IMR-90 (cell line): ENCODE data around the gene YIPF7. TPM values are rescaled to one million over a fixed set of nuclear protein-coding genes. Genes with fewer than 3 reads are reported as not detected.

Experiments used
- ATAC-seq: fragments of 200-7000 bp; cut with Tn5 transposase; 2 replicates; pipeline ENCODE4 v1.9.1; 2020; ENCODE audit warnings: low read depth, mild to moderate bottlenecking, moderate library complexity
- BruUV-seq: library from RNA; stranded (reverse); fragments of 400-500 nt; replicated peaks from 2 replicates; lab custom pipeline; 2021; lab: Mats Ljungman, UMichigan
- CTCF ChIA-PET: fragments of 300-600 bp; formaldehyde crosslinking; extraction: SDS; loops from one replicate; lab custom pipeline; 2021; ENCODE audit warnings: antibody characterized with exemption; lab: Yijun Ruan, JAX
- POLR2A ChIA-PET: fragments of 300-600 bp; sonication (Branson Sonifier 250); formaldehyde crosslinking; loops from one replicate; lab custom pipeline; 2022; ENCODE audit warnings: antibody characterized with exemption; ENCODE audit not compliant: unreplicated experiment; lab: Charles Lee
- DNase-seq: peaks from one replicate; pipeline ENCODE4 v3.0.0; 2013
- H2AFZ ChIP-seq: replicated peaks from 2 replicates; pipeline ENCODE3; 2013; ENCODE audit warnings: low read length, mild to moderate bottlenecking; ENCODE audit not compliant: poor library complexity
- H2AK5ac ChIP-seq: 2 replicates; pipeline ENCODE4 v1.6.1; 2013; ENCODE audit warnings: low read depth, low read length, inconsistent platforms
- H2AK9ac ChIP-seq: replicated peaks from 2 replicates; pipeline ENCODE3; 2013; ENCODE audit warnings: mild to moderate bottlenecking, low read depth, low read length, moderate library complexity; ENCODE audit not compliant: poor library complexity
- H2BK120ac ChIP-seq: 2 replicates; pipeline ENCODE4 v1.6.1; 2013; ENCODE audit warnings: low read depth, low read length, inconsistent platforms
- H2BK15ac ChIP-seq: 3 replicates; pipeline ENCODE4 v1.6.1; 2013; ENCODE audit warnings: low read depth, low read length, inconsistent platforms
- H2BK20ac ChIP-seq: 2 replicates; pipeline ENCODE4 v1.6.1; 2013; ENCODE audit warnings: low read depth, mild to moderate bottlenecking, inconsistent platforms, low read length, moderate library complexity
- H2BK5ac ChIP-seq: 2 replicates; pipeline ENCODE4 v1.6.1; 2013; ENCODE audit warnings: mild to moderate bottlenecking, low read depth, low read length, inconsistent platforms; ENCODE audit not compliant: poor library complexity, severe bottlenecking
- H3K14ac ChIP-seq: replicated peaks from 2 replicates; pipeline ENCODE4 v1.6.1; 2013; ENCODE audit warnings: low read depth, low read length, inconsistent platforms
- H3K18ac ChIP-seq: 2 replicates; pipeline ENCODE4 v1.6.1; 2013; ENCODE audit warnings: low read depth, low read length, control low read depth
- H3K23ac ChIP-seq: 2 replicates; pipeline ENCODE4 v1.6.1; 2013; ENCODE audit warnings: low read depth, low read length, inconsistent platforms
- H3K27ac ChIP-seq: 2 replicates; pipeline ENCODE4 v1.5.1; 2013; ENCODE audit warnings: mild to moderate bottlenecking, control low read depth, low read length; ENCODE audit not compliant: insufficient read depth
- H3K27me3 ChIP-seq: 2 replicates; pipeline ENCODE4 v1.6.1; 2013; ENCODE audit warnings: low read length; ENCODE audit not compliant: control insufficient read depth, insufficient read depth
- H3K36me3 ChIP-seq: 2 replicates; pipeline ENCODE4 v1.6.1; 2013; ENCODE audit warnings: low read length, mixed read lengths; ENCODE audit not compliant: control insufficient read depth, insufficient read depth
- H3K4ac ChIP-seq: 2 replicates; pipeline ENCODE4 v1.6.1; 2013; ENCODE audit warnings: low read depth, low read length, inconsistent platforms
- H3K4me1 ChIP-seq: 2 replicates; pipeline ENCODE4 v1.6.1; 2013; ENCODE audit warnings: low read length, mixed read lengths; ENCODE audit not compliant: control insufficient read depth, insufficient read depth
- H3K4me2 ChIP-seq: 2 replicates; pipeline ENCODE4 v1.6.1; 2013; ENCODE audit warnings: low read depth, mild to moderate bottlenecking, control low read depth, low read length, moderate library complexity
- H3K4me3 ChIP-seq: 2 replicates; pipeline ENCODE4 v1.5.1; 2013; ENCODE audit warnings: low read depth, mild to moderate bottlenecking, control low read depth, low read length, moderate library complexity; ENCODE audit not compliant: insufficient read depth
- H3K56ac ChIP-seq: 2 replicates; pipeline ENCODE4 v1.6.1; 2013; ENCODE audit warnings: low read length, inconsistent platforms; ENCODE audit not compliant: insufficient read depth; ENCODE audit errors: extremely low read depth
- H3K79me1 ChIP-seq, 2 experiments: 2 replicates each; pipeline ENCODE4 v1.6.1; 2013; ENCODE audit warnings: low read length in 2 of 2, inconsistent platforms in 1 of 2, low read depth in 1 of 2
- H3K9ac ChIP-seq: 2 replicates; pipeline ENCODE4 v1.6.1; 2013; ENCODE audit warnings: low read depth, low read length, control low read depth
- H3K9me1 ChIP-seq: 2 replicates; pipeline ENCODE4 v1.6.1; 2013; ENCODE audit warnings: low read length, inconsistent platforms; ENCODE audit not compliant: insufficient read depth
- H3K9me3 ChIP-seq: 2 replicates; pipeline ENCODE4 v1.6.1; 2013; ENCODE audit warnings: low read length; ENCODE audit not compliant: control insufficient read depth, insufficient read depth
- H4K20me1 ChIP-seq: 2 replicates; pipeline ENCODE4 v1.6.1; 2013; ENCODE audit warnings: low read length, inconsistent platforms; ENCODE audit not compliant: insufficient read depth
- H4K5ac ChIP-seq: 2 replicates; pipeline ENCODE4 v1.6.1; 2013; ENCODE audit warnings: mild to moderate bottlenecking, low read depth, low read length, control low read depth
- H4K8ac ChIP-seq, 2 experiments: 2 replicates each; pipeline ENCODE4 v1.6.1; 2013; ENCODE audit warnings: low read depth in 2 of 2, low read length in 2 of 2, control low read depth in 1 of 2, inconsistent platforms in 1 of 2
- H4K91ac ChIP-seq: 2 replicates; pipeline ENCODE4 v1.6.1; 2013; ENCODE audit warnings: low read depth, low read length, inconsistent platforms; ENCODE audit not compliant: insufficient read depth
- CEBPB ChIP-seq: IDR thresholded peaks from 2 replicates; pipeline ENCODE4 v1.6.1; 2012; ENCODE audit warnings: low read depth, low read length, improper control_type of control experiment
- MAFK ChIP-seq: IDR thresholded peaks from 2 replicates; pipeline ENCODE4 v1.6.1; 2012; ENCODE audit warnings: low read depth, low read length, improper control_type of control experiment
- NFE2L2 ChIP-seq: fragments of 150-350 bp; IDR thresholded peaks from 2 replicates; pipeline ENCODE4 v1.6.1; 2016; ENCODE audit warnings: low read depth, mild to moderate bottlenecking, low read length
- WGBS, 2 experiments: methylation state at CpG; one replicate each; pipeline versions ENCODE4 v1.1.5 to v1.1.7; 2013; ENCODE audit warnings: missing lambda C conversion rate in 2 of 2; ENCODE audit not compliant: insufficient read length in 1 of 2; ENCODE audit errors: extremely low coverage in 2 of 2; 5-methylcytosine and 5-hydroxymethylcytosine counted together
- dilution Hi-C: fragments of 300-500 bp; cut with HindIII; formaldehyde crosslinking; loops from one replicate; pipeline ENCODE4 v1.14.3; 2018; ENCODE audit warnings: low sequenced_read_pairs; ENCODE audit not compliant: unreplicated experiment
- in situ Hi-C: fragments of 300-500 bp; cut with MboI; formaldehyde crosslinking; loops from 3 replicates; pipeline ENCODE4 v1.14.3; 2019; ENCODE audit warnings: low sequenced_read_pairs, inconsistent platforms, mixed read lengths
- intact Hi-C: fragments of 100-400 bp; cut with micrococcal nuclease; formaldehyde crosslinking; loops from 2 replicates; pipeline ENCODE4 v1.10.0; 2022
- polyA plus RNA-seq, 3 experiments: library from polyadenylated mRNA; depleted of rRNA; stranded (reverse); fragments of >200 nt; gene quantifications; 2 replicates each; pipeline ENCODE4 v1.2.3, GENCODE V29; 2012; ENCODE audit warnings: low replicate concordance in 1 of 3
- total RNA-seq: library from RNA; depleted of rRNA; stranded (reverse); fragments of >200 nt; gene quantifications from 2 replicates; pipeline ENCODE4 v1.2.3, GENCODE V29; 2012

YIPF7 gene
- total and polyA plus RNA-seq, 2 of the 4 experiments (the other 2 are of a cell fraction), result not detected

- H3K18ac ChIP-seq, result no peak overlapping the region
- H2BK15ac ChIP-seq, result no peak overlapping the region
- no peak overlapping the region for H2BK5ac ChIP-seq
- no peaks in the 10 kb centered on the region for H3K79me1 ChIP-seq
- no peak for TF ChIP-seq NFE2L2
- no peak for TF ChIP-seq CEBPB
- no peak for TF ChIP-seq MAFK
- H2BK20ac ChIP-seq, result no peak overlapping the region
- no peak overlapping the region for H2AFZ ChIP-seq
- ATAC-seq, result no peak
- H3K4ac ChIP-seq, result no peak overlapping the region
- H3K14ac ChIP-seq, result no peak overlapping the region
- DNase-seq, result no peak
- WGBS, 2 experiments, result no CpG with 5 or more reads among the region's 2 CpGs
- no peak overlapping the region for H3K27ac ChIP-seq
- H3K4me2 ChIP-seq, result no peak overlapping the region
- H2BK120ac ChIP-seq, result no peak overlapping the region
- H3K4me3 ChIP-seq, result no peak overlapping the region
- no peak overlapping the region for H2AK9ac ChIP-seq
- no peaks in the 10 kb centered on the region for H3K9me1 ChIP-seq
- H3K36me3 ChIP-seq, result no peaks in the 10 kb centered on the region
- H3K9ac ChIP-seq, result no peak overlapping the region
- ChIA-PET CTCF (interaction anchor here (1.3 kb wide), 1 partner anchor 36 kb away, joined by 3 read pairs; no protein-coding TSS in a partner anchor), POLR2A (no interaction called here)
- intact Hi-C loops, result no loop called here
- no peaks in the 10 kb centered on the region for H3K4me1 ChIP-seq
- dilution Hi-C loops, result no loop called here
- no peaks in the 10 kb centered on the region for H3K9me3 ChIP-seq
- no peak overlapping the region for H3K23ac ChIP-seq
- H4K5ac ChIP-seq, result no peak overlapping the region
- no TSS peak for BruUV-seq
- H4K20me1 ChIP-seq, result no peaks in the 10 kb centered on the region
- in situ Hi-C loops, result no loop called here
- H4K8ac ChIP-seq, result no peak overlapping the region
- no peak overlapping the region for H2AK5ac ChIP-seq
- H3K56ac ChIP-seq, result no peak overlapping the region
- no peak overlapping the region for H4K91ac ChIP-seq
- H3K27me3 ChIP-seq, result no peaks in the 10 kb centered on the region
Observed at GRCh38 chr4:44668526-44668925, 17.1 kb upstream of the YIPF7 start.
